Muscle of back (tissue), 11 donors: ENCODE data around the gene MSL2. TPM values are rescaled to one million over a fixed set of nuclear protein-coding genes. Genes with fewer than 3 reads are reported as not detected.
A peak's percentile ranks its signal among the peaks of the same experiment; 100 is the strongest.
"Not testable (repeated sequence)": the region's sequence is repeated elsewhere in the genome, so short reads cannot be mapped to it uniquely, and the experiment has no call there.

Experiments
- DNase-seq, 3 donors: peaks; one replicate each; pipeline versions ENCODE4 v3.0.0 to v3.0.0-alpha.2; 2013
- polyA plus RNA-seq, 10 donors: library from polyadenylated mRNA; unstranded; fragments of 120-200 nt; gene quantifications; one replicate each; pipeline ENCODE4 v1.2.1, GENCODE V29; 2013; ENCODE audit not compliant: insufficient read length in 10 of 10

MSL2 gene
- polyA plus RNA-seq, 10 donors, result 22.8 to 30.3 (median 24.8) TPM

DNA sequence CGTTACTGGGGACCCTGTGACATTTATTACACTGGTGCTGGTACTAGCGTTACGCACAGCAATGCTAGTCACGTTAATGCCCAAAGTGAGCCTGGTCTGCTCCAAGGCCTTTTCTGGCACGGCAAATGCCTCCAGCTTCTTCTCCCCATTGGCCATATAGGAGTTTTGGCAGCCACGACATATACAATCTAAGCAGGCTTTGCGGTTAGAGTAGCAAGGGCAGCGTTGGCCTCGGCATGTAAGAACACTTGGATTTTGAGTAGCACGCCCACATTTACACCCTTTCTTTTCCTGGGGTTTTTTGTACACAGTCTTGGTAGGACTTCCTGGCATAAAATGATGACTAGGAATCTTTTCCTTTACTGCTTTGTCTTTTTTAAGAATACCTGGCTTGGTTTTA is 44.9 kb downstream of the MSL2 start:
- no peak for DNase-seq

DNA sequence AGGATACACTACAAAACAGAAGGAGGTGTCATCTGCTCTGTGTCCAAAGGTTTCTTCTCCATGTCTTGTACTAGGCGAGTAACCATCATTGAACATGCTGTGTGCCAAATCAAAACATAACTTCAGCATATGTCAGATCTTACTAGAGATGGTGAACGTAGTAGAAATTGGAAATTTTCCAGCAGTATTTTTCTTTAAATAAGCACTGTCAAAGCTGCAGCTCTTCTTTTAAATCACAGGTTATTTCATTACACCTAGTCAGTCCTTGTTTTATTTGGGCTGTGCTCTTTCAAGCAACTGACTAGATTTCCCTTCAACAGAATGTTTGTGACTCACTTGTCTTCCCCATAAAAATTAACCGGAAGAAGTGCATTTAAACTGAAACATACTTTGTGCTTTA is 46.5 kb downstream of the MSL2 start:
- DNase-seq, result no peak

DNA sequence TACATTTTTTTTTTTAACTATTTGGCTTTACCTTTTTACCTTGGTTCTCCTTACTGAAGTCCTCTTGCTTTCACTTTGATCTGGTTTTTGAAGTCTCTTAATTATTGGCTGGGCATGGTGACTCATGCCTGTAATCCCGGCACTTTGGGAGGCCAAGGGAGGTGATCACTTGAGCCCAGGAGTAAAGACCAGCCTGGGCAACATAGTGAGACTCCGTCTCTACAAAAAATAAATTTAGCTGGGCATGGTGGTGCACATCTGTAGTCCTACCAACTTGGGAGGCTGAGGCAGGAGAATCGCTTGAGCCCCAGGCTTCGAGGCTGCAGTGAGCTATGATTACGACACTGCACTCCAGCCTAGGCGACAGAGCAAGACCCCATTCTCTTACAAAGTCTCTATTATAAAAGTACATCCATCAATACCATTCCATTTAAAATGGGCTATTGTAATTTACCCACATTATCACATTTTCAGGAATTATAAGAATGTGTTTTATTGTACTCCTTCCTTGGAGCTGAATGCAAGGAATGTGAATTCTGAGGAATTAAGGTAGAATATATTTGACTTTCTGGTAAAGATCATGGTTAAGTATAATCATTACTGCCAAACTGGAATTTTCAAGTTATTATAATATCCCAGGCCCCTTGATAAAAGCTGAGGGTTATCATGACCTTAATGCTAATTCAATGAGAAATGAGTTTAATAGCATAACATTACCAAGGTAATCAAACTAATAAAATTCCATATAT is 49.0 kb downstream of the MSL2 start:
- no peak for DNase-seq

DNA sequence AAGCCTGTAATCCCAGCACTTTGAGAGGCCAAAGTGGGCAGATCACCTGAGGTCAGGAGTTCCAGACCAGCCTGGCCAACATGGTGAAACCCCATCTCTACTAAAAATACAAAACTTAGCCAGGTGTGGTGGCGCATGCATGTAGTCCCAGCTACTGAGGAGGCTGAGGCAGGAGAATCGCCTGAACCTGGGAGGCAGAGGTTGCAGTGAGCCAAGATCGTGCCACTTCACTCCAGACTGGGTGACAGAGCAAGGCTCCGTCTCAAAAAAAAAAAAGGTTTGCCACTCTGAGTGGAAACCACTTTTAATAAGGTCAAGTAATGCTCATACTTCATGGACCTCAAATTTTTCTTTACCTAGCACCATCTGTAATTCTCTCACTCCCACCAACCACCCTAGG is 51.7 kb downstream of the MSL2 start:
- DNase-seq, result not testable (repeated sequence)

DNA sequence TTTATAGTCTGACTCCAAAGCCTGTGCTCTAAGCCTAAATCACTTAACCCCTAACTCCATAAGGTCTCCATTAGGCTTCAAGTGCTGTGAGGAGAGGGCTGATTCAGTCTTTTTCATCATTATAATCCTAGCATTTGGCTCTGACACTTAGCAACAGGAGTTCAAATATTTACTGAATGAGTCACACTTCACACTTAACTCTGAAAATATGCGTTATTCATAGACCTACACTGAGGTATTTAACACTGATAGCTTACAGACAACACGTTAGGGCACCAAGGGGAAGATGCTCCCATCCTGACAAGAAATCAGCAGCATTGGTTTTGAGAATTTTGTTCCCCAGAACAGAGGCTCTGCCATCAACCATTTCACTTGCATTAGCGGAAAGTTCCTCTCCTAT is 53.5 kb downstream of the MSL2 start:
- peak in 2 of 3 donors; percentile 15 to 84 for DNase-seq

DNA sequence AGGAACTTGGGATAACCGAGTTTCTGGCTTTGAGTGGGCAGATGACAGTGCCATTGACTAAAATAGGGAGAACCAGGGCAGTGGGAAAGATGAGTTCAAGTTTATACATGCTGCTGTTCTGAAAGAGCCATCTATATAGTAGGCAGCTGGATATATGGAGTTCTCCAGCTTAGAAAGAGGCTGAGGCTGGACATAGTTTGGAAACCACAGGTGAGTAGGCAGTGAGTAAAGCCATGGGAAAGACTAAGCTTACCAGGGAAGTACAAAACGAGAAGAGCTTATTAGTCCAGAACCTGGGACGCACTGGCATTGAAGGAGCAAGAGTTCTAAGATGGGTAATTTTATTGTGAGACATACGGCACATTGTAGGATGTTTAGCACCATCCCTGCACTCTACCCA is 54.2 kb downstream of the MSL2 start:
- no peak for DNase-seq

DNA sequence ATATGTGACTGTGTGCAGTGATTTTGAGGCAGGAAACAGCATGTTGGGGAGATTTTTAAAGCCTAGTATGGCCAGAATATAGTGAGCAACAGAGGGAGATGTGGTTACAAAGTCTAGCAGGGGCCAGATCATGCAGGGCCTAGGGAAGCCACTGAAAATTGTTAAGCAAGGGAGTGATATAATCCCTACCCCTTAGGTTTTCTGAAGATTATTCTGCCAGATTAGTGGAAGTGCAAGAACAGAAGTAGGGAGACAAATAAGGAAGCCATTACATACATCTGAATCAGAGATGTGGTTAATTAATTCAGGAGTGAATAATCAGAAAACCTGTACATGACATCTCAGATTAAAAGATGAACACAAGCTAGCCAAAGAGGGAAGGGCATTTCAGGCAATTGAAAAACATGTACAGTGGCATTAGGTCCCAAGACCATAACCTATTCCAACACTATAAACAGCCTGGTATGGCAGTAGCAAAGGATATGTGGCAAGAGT is 54.8 kb downstream of the MSL2 start:
- no peak for DNase-seq

DNA sequence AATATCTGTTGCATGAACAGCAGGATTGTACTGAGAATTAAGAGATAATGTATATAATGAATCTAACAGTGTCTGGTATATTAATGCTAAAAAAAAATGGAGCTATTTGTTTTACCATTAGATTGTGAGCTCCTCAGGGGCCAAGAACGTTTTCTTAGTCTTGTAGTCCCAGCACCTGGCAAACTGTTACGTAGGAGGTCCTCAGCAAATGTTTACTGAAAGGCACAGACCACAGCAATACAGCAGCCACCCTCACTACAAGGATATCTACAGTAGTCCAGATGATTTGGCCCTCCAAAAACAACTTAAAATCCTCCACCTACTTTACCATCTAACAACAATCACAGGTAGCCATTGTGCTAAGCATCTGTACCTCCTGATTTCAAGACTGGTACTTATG is 59.7 kb downstream of the MSL2 start:
- no peak for DNase-seq

DNA sequence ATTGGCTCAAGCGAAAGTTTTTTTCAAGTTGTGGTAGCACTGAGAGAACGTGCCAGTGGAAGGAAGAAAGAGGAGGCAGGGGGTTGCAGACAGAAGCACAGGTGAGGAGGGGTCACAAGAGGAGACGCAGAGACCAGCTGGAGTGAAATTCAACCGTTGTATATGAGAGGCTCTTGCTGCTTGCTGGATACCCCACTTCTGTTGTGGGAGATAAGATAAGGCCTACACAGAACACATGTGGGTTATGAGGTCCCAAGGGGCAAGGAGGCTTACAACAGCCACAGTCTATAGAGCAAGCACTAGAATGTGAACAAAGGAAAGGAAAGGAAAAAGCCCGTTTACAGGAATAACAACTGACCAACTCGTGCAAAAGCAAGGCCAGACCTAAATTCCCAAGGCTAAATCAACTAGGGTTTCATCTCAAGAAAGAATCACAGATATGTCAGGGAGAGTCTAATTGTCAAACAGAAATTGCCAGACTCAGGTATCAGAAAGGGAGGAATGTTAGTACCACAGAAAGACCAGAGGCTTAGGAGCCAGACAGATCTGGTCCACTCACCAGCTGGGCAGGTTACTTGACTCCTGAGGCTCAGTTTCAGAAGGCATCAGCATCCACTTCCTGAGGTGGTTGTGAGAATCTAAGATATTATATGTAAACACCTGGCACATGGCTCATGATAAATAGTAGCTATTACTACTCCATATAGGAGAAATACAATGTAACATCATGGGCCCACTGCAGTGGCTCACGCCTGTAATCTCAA is 60.9 kb downstream of the MSL2 start:
- no peak for DNase-seq

DNA sequence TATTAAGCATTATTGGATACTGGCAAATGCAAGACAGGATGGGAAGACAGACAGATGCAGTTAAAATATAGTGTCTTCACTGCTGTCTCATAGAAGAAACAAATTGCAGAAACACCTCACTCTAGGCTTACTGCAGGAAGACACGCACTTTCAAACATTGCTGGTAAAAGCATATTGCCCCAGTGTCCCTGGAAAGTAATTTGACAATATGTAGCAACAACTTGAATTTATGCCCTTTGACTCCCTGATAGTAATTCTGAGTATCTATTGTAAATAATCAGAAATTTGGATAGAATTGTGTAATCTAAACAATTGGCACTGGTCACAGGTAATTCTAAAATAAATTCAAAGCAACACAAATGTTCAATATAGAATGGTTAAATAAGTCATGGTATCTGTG is 62.0 kb downstream of the MSL2 start:
- no peak for DNase-seq

DNA sequence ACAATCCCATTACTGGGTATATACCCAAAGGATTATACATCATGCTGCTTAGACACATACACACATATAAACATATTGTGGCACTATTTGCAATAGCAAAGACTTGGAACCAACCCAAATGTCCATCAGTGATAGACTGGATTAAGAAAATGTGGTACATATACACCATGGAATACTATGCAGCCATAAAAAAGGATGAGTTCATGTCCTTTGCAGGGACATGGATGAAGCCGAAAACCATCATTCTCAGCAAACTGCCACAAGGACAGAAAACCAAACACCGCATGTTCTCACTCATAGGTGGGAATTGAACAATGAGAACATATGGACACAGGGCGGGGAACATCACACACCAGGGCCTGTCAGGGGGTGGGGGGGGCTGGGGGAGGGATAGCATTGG is 64.5 kb downstream of the MSL2 start:
- DNase-seq, result not testable (repeated sequence)

DNA sequence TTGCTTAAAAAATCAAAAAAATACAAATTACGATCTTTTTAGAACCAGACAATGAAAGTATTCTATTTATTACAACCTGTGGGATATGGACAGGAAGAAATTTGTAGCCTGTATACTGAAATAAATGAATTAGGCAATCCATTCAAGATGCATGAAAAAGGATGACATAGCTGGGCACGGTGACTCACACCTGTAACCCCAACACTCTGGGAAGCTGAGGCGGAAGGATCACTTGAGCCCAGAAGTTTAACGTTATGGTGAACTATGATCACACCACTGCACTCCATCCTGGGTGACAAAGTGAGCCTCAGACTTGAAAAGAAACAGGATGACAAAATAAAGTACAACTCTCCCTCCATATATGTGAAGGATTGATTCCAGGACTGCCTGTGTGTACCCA is 74.1 kb downstream of the MSL2 start:
- no peak for DNase-seq

DNA sequence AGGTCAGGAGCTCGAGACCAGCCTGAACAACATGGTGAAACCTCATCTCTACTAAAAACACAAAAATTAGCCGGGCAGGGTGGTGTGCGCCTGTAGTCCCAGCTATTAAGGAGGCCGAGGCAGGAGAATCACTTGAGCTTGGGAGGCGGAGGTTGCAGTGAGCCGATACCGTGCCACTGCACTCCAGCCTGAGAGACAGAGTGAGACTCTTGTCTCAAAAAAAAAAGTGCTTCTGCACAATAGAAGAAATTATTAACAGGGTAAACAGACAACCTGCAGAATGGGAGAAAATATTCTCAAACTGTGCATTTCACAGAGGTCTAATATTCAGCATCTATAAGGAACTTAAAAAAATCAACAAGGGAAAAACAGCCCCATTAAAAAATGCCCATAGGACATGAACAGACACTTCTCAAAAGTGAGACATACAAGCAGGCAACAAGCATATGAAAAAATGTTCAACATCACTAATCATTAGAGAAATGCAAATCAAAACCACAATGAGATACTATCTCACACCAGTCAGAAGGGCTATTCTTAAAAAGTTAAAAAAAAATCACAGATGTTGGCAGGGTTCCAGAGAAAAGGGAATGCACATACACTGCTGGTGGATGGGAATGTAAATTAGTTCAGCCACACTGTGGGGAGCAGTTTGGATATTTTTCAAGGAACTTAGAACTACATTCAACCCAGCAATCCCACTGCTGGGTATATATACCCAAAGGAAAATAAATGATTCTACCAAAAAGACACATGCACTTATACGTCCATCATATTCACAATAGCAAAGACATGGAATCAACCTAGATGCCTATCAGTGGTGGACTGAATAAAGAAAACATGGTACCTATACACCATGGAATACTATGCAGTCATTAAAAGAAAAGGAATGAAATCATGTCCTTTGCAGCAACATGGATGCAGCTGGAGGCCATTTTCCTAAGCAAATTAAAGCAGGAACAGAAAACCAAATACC is 75.5 kb downstream of the MSL2 start:
- peak in 1 of 3 donors; percentile 41 for DNase-seq

DNA sequence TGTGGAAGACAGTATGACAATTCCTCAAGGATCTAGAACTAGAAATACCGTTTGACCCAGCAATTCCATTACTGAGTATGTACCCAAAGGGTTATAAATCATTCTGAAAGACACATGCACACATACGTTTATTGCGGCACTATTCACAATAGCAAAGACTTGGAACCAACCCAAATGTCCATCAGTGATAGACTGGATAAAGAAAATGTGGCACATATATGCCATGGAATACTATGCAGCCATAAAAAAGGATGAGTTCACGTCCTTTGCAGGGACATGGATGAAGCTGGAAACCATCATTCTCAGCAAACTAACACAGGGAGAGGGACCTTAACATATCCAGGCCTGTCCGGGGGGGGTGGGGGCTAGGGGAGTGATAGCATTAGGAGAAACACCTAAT is 76.4 kb downstream of the MSL2 start:
- DNase-seq, result not testable (repeated sequence)

DNA sequence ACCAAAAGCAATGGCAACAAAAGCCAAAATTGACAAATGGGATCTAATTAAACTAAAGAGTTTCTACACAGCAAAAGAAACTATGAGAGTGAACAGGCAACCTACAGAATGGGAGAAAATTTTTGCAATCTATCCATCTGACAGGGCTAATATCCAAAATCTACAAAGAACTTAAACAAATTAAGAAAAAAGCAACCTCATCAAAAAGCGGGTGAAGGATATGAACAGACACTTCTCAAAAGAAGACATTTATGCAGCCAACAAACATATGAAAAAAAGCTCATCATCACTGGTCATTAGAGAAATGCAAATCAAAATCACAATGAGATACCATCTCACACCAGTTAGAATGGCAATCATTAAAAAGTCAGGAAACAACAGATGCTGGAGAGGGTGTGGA is 76.8 kb downstream of the MSL2 start:
- not testable (repeated sequence) for DNase-seq

DNA sequence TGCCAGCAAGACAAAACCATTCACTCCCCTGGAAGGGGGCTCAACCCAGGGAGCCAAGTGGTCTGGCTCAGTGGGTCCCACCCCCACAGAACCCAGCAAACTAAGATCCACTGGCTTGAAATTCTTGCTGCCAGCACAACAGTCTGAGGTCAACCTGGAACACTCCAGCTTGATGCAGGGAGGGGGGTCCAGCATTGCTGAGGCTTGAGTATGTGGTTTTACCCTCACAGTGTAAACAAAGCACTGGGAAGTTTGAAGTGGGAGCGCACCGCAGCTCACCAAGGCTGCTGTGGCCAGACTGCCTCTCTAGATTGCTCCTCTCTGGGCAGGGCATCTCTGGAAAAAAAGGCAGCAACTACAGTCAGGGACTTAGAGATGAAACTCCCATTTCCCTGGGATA is 81.7 kb downstream of the MSL2 start:
- no peak for DNase-seq

DNA sequence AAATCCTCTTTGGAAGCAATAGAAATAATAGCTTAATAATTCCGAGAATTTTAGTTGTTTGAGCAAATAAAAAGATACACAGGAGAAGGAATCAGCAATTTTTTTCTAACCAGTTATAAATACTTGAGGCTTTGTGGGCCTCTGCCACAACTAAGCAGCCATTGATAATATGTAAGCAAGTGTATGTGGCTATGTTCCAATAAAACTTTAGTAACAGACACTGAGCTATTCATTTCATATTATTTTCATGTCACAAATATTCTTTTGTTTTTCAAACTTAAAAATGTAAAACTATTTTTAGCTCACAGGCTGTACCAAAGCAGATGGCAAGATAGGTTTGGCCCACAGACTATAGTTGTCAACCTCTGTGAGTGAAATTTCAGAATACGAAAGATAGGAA is 85.7 kb downstream of the MSL2 start:
- no peak for DNase-seq

DNA sequence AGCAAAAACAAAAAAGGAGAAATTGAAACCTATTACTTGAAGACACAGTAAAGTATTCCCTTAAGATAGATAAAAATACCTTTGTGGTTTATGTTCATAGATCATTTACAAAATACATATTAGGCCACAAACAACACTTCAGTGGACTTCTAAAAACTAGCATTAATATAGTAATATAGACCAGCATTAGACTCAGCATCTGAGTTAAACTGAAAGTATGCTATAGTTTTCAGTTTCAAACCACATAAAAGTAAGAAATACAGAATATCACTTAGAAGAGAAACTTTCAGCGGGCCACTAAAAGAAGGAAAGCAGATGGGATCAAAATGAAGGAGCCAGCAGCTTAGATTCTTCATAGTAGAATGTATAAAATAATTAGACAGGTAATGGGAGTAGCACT is 86.6 kb downstream of the MSL2 start:
- no peak for DNase-seq

DNA sequence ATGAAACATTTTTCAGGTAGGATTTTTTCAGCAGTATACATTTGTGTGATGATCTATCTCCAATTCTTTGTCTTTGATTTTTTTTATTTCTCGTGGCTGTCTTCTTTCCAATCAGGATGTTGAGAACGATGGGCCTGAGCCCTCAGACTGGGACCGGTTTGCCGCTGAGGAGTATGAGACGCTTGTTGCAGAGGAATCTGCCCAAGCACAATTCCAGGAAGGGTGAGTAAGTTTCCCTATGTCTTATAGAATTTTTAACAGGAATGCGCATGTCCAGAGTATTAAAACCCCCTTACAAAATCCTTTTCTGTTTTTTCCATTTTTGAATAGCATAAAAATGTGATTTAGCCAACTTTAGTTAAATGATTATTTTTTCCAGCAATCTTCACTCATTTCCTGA is 90.0 kb downstream of the MSL2 start:
- DNase-seq, result no peak

DNA sequence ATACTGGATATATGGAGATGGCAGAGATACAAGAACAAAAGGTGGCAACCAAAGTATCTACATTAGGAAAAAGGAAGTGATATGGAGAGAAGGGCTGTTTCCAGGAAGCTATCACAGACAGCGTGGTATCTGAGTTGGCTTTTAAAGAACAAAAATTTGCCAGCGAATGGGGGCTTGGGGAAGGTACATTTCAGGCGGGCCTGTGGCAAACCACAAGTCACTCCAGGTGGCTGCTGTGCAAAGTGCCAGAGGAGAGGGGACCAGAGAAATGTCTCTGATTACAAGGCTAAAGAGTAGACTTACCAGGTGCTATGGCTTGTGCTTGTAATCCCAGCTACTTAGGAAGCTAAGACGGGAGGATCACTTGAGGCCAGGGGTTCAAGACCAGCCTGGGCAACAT is 91.1 kb downstream of the MSL2 start:
- DNase-seq, result no peak
